Epithelial cell of proximal tubule (primary cell): ENCODE results near the gene FGD2. TPM values are rescaled to one million over a fixed set of nuclear protein-coding genes. Genes with fewer than 3 reads are reported as not detected.
A peak's percentile ranks its signal among the peaks of the same experiment; 100 is the strongest.

ENCODE experiments used
- DNase-seq: peaks from one replicate; pipeline ENCODE4 v3.0.0-alpha.2; 2011; ENCODE audit warnings: low read depth
- H3K4me3 ChIP-seq: 2 replicates; pipeline ENCODE4 v1.5.1; 2011; ENCODE audit warnings: low read depth, mild to moderate bottlenecking, low read length
- CTCF ChIP-seq: conservative IDR thresholded peaks from 2 replicates; pipeline ENCODE4 v1.5.1; 2012; ENCODE audit warnings: low read depth, mild to moderate bottlenecking, low read length
- total RNA-seq: library from RNA; depleted of rRNA; stranded (reverse); fragments of >200 nt; gene quantifications from 2 replicates; pipeline ENCODE4 v1.2.3, GENCODE V29; 2015

The FGD2 gene
- total RNA-seq, 1 donor from 2014 or later: not detected

GRCh38 chr6:37020812-37021211 lies 15.4 kb downstream of the FGD2 start:
- no peak for DNase-seq
- TF ChIP-seq CTCF: no peak
- H3K4me3 ChIP-seq: no peak overlapping the region

GRCh38 chr6:37021356-37022129 lies 16.1 kb downstream of the FGD2 start:
- DNase-seq: no peak
- TF ChIP-seq CTCF: peak; percentile 67
- no peak overlapping the region for H3K4me3 ChIP-seq

DNA sequence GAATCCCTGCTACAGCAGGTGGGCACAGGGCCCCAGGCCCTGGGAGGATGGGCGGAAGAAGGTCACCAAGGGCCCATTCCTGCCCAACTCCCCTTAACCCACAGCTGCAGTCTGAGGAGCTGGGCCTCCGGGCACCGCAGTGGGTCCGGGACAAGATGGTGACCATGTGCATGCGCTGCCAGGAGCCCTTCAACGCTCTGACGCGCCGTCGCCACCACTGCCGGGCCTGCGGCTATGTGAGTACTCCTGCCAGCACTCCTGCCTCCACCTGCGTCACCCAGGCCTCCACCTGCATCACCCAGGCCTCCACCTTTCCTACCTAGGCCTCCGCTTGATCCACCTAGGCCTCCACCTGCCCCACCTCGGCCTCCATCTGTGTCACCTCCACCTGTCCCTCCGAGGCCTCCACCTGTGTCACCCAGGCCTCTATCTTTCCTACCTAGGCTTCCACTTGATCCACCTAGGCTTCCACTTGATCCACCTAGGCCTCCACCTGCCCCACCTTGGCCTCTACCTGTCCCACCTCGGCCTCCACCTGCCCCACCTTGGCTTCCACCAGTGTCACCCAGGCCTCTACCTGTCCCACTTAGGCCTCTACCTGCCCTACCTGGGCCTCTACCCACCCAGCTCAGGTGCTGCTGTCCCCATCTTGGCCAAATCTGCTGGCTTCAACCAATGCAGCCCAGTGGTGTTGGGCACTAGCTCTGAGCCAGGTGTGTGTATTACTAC lies 16.8 kb downstream of the FGD2 start:
- no peak overlapping the region for H3K4me3 ChIP-seq
- TF ChIP-seq CTCF: no peak
- DNase-seq: no peak

DNA sequence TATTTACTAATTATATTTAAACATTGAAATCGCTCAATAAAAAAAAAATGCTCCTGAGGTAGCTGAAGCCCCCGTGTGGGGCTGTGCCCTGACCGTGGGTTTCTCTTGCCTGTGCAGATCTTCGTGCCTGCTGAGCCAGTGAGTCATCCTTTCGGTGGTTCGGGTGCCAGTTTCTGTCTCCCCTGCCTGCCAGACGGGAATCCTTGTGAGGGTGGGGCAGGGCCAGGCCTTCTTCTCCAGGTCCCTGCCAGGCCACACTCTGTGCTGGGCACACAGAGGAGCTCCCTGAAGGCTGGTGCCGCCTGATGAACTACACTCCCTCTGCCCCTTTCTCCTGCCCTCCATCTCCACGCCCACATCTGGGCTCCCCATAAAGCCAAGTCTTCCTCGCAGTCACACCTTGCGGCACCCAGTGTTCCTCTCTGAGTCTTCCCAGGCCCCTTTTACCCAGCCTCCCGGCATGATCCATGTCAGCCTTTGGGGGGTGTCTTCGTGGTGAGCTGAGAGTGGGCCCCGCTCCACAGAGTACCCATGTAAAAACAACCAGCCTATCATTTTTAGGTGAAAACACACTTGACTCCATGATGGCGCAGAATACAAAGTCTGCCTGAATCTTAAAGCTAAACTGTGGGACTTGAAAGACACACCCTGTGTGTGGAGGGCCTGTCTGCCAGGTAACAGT lies 19.3 kb downstream of the FGD2 start:
- TF ChIP-seq CTCF: no peak
- H3K4me3 ChIP-seq: no peak overlapping the region
- no peak for DNase-seq

DNA sequence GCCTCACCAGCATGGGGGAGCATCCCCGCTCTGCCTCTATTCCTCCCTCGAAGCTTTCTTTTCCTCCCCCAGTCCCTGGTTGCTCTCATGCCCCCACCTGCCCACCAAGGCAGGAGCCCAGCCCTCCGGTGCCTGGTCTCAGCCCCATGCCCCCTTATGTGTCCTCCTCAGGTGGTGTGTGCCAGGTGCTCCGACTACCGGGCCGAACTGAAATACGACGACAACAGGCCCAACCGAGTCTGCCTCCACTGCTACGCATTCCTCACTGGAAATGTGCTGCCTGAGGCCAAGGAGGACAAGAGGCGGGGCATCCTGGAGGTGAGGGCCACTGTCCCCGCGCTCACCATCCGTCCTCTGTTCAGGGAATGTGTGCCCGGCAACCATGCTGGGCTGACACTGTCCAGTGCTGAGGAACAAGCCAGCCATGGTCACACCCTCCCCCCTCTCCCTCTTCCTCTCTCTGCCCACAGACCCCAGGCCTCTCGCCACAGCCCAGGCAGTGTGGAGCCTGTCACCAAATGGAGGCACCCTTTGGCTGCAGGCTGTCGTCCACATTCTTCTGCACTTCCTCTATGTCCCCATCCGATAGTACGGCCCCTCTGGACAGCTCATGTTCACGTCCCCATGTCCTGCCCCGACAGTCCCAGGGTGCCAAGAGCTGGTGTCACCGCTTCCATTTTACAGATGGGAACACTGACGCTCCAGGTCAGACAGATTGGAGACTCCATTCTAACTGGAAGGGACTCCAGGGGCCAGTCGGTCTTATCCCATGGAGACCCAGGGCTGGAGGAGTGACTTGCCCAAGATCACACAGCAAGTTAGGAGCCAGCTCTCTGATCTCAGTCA lies 20.4 kb downstream of the FGD2 start:
- no peak for TF ChIP-seq CTCF
- H3K4me3 ChIP-seq: no peak overlapping the region
- no peak for DNase-seq

DNA sequence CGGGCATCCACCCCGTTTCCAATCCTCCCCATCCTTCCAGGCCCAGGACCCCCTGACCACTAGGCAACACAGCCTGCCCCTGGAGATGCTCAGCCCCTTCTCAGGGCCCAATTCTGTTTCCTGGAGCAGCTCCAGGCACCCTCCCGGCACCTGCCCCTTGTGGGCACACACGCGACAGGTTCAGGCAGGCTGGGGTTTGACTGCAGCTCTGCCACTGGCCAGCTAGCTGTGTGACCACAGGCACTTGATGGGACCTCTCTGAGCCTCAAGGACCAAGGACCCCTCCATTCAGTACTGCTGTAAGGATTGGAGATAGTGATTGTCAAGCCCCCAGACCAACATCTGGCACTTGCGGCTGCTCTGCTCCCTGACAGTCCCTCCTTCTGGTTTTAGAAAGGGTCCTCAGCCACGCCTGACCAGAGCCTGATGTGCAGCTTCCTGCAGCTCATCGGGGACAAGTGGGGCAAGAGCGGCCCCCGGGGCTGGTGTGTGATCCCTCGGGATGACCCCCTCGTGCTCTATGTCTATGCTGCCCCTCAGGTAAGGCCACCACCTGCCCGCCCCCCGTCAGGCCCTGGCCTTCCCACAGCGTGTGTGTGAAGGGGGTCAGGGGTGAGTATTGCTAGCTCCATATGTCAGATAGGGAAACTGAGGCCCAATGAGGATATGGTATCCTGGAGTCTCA lies 21.7 kb downstream of the FGD2 start:
- no peak for DNase-seq
- no peak overlapping the region for H3K4me3 ChIP-seq
- no peak for TF ChIP-seq CTCF
